Fibroblast of peridontal ligament (primary cell): ENCODE data around the gene ZNF827.

Experiments
- DNase-seq: peaks from one replicate; pipeline ENCODE4 v3.0.0-alpha.2; 2010; ENCODE audit errors: extremely low read depth

Gene ZNF827

DNA sequence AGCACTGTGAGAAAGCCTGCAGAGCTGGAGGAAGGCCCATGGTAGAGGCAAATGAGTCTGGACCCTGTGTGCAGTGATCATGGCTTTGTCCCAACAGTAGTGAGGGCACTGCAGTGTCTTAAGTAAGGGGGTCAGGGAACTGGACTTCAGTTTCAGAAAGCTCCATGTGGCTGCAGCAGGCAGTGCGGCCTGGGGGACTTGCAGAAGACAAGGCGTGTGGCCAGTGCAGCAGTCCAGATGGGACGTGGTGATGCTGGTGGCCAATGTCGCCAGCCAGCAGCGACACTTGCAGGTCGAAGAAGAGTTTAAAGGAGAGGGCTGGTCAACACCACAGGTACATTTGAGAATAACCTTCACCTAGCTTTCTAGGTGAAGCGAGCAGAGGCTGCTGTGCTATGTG is 113.4 kb downstream of the ZNF827 start:
- DNase-seq, result no peak

- DNase-seq, result no peak
Measured at GRCh38 chr4:145824463-145824862, 114.2 kb downstream of the ZNF827 start.

- DNase-seq, result no peak
Measured at GRCh38 chr4:145823743-145824142, 114.9 kb downstream of the ZNF827 start.

DNA sequence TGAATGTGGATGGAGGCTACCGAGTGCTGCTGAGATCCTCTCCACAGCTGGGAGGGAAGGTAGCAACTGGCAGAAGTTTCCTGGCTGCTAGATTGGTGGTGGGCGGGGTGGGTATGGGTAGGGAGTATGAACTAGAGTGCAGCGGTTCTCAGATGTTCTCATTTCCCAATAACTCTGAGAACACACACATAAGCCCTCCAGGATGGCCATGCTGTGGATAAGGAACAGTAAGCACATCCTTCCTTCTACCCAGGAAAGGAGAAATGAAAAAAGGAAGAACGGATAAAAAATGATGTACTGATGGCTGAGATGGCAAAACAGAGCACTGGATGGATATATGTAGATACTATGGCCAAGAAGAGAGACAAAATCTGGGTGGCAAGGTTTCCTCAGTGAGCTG is 116.0 kb downstream of the ZNF827 start:
- no peak for DNase-seq

GRCh38 chr4:145822181-145822580 is 116.4 kb downstream of the ZNF827 start:
- no peak for DNase-seq

- DNase-seq, result no peak
Measured at GRCh38 chr4:145821766-145822165, 116.9 kb downstream of the ZNF827 start.

GRCh38 chr4:145820407-145820806 is 118.2 kb downstream of the ZNF827 start:
- no peak for DNase-seq

DNA sequence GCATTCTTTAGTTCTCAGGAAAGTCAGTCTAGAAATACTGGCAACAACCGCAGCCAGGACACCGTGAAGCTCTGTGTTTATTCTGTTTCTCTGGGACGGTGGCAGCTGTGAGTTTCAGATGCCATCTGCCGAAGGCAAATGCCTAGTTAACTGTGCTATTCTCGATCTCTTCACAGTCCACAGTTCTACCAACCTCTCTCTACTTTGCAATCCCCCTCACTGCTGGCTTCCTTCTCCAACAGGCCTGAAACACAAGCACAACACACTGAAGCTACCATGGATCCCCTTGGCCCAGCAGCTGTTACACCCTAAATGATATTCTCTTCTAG is 118.8 kb downstream of the ZNF827 start:
- DNase-seq, result no peak

- DNase-seq, result no peak
Measured at GRCh38 chr4:145819101-145819852, 119.3 kb downstream of the ZNF827 start.

GRCh38 chr4:145818011-145818410 is 120.6 kb downstream of the ZNF827 start:
- no peak for DNase-seq

- DNase-seq, result no peak
Measured at GRCh38 chr4:145816091-145816490, 122.5 kb downstream of the ZNF827 start.

GRCh38 chr4:145815626-145816025 is 123.0 kb downstream of the ZNF827 start:
- DNase-seq, result peak; percentile 86

DNA sequence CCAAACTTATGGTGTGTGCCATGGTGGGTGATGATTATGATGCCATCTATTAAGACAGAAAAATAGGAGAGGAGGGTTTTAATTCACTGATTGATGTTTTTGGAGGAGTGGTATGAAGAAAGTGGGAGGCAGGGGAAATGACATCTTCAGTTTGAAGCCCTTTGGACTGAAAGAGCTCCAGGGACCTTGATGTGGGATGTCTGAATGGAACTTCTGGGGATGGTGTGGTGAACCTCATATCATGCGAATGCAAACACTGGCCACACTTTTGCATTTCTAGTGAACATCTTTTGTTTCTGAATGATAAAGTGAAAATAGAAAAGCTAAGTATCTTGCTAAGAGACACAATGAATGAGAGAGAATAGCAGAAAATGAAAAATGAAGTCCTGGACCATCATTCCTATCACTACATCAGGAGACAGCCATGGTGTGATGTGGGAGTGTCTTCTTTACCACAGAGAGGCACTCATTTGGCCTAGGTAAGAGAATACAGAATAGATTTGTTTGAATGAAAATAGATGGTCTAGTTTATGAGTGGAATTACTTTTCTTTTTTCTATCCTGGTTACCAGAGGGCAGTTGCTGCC is 123.5 kb downstream of the ZNF827 start:
- no peak for DNase-seq

DNA sequence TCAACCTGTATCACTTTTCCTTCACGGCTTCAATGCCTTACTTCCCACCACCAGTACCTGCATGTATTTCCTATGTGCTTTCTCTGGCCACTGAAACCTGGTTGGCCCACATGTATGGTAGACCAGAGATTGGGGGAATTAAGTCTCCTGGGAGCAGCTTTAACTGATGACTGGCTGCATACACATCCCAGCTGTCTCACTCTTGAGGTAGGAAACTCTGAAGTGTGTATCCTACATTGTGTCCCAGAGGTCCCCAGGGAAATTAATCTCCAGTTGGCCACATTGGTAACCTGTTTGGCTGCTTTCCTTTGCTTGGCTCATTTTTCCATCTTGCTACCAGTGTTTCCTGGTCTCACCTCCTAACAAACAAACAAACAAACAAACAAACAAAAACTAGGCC is 124.4 kb downstream of the ZNF827 start:
- DNase-seq, result no peak

DNA sequence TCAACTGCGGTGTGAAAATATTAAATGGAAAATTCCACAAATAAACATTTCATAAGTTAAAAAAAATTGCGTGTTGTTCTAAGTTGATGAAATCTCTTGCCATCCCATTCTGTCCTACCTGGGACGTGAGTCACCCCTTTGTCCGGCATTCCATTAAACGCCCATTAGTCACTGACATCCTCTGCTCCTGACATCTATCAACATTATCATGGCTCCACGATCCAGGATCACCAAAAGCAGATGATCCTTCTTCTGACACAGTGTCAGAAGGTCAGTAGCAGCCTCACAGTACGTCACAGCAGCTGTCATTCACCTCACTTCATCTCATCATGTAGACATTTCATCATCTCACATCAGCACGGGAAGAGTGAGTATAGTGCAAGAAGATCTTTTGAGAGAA is 125.7 kb downstream of the ZNF827 start:
- DNase-seq, result no peak

DNA sequence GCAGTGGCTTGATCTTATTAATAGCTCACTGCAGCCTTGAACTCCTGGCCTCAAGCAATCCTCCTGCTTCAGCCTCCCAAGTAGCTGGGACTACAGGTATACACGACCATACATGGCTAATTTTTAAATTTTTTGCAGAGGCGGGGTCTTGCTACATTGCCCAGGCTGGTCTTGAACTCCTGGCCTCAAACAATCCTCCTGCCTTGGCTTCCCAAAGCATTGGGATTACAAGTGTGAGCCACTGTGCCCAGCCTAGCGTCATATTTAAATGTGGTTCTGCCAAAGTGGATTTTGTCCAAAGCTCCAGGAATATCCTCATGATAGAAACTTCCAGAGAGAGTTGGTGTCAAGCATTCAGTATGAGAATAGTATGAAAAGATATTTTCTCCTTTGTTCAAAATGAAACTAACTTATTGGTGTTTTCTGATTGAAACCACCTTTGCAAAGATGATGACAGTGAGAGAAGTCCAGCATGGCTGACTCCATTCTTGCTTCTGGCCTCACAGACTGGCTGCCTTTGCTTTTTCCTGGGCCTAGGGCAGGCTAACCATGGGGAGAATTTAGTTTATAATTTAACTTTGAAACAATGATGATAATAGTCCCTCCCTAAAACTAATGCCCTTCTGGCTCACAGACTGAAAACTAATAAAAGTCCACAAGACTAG is 129.6 kb downstream of the ZNF827 start:
- DNase-seq, result peak; percentile 9

DNA sequence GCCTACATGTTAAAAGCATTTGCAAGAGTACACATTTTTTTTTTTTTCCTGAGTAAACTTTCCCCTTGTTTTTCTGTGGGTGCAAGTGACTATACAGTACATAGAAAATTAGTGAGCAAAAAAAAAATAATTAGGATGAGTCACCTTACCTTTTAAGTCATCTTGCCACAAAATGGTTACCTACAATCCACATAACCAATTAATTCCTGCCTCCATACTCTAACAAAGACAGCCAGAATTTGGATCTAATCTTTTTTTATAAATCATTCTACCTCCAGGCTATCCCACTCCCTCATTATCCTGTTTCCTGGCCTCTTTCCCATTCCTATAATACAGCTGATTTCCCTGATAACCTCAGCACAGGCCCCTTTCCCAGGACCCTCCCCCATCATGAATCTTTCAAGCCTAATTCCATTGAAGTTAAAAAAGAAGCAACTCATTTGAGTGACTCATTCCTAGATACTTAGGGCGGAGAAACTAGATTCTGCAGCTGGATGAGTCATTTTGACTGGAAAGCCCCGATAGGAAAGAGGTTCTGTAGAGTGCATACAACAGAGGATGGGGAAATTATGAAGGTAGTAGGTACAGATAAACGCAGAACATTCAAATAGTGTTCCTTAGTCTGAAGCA is 130.5 kb downstream of the ZNF827 start:
- DNase-seq, result peak; percentile 93

DNA sequence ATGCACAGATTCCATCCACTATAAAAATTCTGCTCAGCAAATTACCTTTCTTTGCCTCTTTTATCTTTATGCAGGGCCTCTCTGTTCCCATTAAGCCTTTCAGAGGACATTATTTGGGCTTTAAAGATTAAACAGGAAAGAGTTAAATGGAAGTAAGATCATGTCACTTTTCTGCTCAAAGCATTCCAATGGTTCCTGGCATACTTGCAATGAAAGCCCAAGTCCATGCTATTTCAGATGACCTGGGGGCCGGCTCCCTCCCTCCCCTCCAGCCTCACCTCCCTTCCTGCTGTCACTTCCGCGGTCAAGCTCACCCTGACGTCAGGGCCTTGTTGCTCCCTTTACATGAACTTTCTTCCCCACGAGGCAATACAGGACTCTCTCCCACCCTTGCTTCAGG is 133.1 kb downstream of the ZNF827 start:
- DNase-seq, result no peak

DNA sequence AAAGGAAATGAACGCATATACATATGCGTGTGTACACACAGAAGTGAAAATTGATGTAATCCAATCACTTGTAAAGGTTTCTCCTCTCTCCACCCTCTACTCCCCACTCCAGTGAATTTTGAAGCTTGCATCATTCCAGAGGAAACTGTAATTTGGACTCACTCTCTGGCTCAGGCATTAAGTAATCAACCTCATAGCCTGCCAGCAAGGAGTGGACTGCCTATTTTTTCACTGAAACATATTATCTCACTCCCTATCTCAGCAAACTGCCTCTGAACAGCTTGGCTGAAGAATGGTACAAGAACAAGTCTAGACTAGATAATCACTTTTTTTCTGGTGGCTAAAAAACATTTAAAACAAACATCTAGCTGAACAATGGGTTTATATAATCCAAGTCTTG is 134.5 kb downstream of the ZNF827 start:
- DNase-seq, result peak; percentile 98

DNA sequence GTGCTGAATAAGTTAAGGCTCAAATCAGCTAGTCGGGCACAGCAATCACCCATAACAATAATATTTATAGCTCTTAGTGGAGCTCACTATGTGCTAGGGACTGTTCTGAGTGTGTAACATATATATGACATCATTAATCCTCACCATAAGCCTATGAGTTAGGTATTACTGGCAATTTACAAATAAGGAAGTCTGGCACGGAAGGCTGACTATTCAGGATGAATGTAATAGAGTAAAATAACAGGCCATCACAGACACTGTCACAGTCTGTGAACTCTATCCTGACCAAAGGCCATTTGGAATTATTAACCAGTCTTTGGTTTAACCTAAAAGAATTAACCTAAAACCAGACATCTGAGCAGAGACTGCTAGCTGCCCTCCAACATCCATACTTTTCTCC is 139.4 kb downstream of the ZNF827 start:
- no peak for DNase-seq

DNA sequence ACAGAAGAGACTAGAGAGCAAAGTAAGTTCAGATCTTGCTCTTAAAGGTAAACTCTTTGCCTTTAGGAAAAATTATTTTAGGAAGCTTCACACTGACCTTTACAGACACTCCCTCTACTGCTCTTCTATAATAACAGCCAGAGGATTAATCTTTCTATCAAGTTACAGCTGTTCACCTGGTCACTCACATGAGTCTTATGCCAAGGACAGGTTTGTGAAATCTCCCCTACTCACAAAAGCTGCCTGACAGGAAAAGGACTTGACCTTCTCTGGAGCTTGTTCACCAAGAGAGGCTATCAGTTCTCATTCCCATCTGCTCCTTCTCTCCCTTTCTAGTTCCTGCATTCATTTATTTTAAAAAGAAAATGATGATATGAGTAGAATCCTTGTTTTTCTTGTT is 141.3 kb downstream of the ZNF827 start:
- DNase-seq, result no peak

DNA sequence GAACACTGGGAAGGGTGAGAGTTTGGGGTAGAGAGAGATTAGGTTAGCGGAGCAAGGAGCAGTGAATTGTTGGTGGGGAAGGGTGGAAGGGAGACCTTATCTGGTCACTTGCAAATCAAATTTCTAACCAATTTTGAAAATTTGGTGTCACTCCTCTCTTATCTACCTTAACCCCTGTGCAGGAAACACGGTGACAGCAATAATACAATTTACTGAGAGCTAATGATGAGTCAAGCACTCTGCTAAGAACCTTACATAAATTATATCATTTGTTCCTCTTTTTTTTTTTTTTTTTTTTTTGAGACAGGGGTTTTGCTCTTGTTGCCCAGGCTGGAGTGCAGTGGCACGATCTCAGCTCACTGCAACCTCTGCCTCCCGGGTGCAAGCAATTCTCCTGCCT is 142.3 kb downstream of the ZNF827 start:
- no peak for DNase-seq

DNA sequence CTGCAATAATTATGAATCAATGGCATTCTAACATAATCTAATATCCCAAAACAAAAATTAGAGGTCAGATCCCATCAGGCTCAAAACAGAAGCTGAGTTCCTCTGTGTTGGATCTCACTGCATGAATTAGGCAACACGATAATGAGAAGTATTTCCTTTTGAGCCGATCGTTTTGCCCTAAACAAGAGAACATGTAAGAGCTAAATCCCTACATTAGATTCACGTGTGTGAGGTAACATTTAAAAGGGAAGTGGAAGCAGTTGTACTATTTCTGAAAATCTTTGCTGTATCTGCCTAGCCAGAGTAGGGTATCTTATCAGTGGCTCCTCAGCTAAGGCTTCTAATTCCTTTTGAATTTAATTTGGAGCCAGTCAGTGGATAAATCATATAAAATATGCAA is 143.1 kb downstream of the ZNF827 start:
- DNase-seq, result no peak
